DMS79 (cell line): ENCODE results near the gene COL10A1.

ENCODE experiments used
- DNase-seq: peaks from one replicate; lab custom pipeline; 2025; lab: John Stamatoyannopoulos, UW

The COL10A1 gene

DNA sequence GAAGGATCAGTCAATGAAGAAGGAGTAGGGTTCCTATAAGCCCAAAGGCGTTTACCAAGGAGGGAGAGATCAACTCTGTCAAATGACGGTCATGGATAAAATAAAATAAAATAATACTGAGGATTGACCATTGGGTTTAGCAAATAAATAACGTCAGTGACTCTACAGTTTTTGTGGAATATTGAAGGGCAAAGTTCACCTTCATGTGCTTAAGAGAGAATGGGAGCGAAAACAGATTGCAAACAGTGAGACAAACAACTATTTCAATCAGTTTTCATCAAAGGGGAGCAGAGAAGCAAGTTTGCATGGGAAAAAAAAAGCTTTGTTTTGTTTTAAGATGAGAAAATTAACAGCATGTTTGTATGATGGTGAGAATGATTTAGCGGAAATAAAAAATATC lies 42.9 kb downstream of the COL10A1 start:
- DNase-seq, result no peak

GRCh38 chr6:116078945-116079344 lies 47.0 kb downstream of the COL10A1 start:
- no peak for DNase-seq

GRCh38 chr6:116078522-116078921 lies 47.4 kb downstream of the COL10A1 start:
- DNase-seq, result no peak

GRCh38 chr6:116074732-116075390 lies 51.1 kb downstream of the COL10A1 start:
- no peak for DNase-seq

DNA sequence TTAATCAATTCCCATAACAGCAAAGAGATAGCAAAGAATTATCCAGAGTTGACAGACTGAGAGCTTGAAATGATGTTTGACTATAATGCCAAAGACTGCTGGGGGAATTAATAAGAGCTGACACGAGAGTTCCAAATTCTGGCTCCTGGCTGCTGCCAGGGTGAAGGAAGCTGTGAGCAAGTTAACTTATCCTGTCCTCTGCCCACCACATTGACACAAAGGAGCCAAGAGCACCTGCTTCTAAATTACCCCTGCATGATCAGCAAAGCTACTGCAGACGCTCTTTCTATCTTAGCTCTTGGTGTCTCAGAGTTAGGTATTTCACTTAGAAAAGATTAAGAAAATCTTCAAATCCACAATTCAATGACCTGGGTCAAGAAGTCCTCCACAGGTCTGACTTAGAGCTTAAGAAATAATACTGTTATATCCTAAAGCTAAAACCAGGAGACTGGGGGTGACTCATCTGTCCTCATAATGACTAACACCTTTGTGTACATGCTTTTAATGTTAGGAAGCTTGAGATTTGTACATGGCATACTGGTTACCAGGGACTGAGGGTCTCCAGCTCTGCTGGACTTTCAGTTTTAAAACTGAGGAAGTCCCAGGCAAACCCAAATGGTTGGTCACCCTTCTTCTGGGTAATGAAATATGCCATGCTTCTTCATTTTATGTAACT lies 52.0 kb downstream of the COL10A1 start:
- no peak for DNase-seq

GRCh38 chr6:116072368-116072767 lies 53.6 kb downstream of the COL10A1 start:
- DNase-seq, result no peak

GRCh38 chr6:116070616-116071389 lies 55.1 kb downstream of the COL10A1 start:
- DNase-seq, result no peak

DNA sequence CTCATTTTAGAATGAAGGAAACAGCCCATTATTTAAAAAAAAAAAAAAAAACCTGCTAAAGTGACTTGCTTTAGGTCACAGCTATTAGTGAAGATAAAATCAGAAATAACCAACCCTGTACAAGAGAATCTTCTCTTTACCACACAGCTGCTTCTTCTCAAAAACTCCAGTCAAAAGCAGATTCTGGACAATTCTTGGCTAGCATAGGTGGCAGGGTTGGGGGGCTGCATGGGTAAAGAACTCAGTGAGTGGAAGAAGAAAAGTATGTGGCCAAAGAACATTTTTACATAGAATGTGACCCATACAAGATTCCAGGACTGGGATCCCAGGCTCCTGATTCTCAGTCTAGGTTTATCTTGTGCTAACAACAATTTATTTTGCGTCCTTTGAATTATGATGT lies 55.8 kb downstream of the COL10A1 start:
- DNase-seq, result no peak
